ENCODE measurements around the gene KAZN.

The KAZN gene

DNA sequence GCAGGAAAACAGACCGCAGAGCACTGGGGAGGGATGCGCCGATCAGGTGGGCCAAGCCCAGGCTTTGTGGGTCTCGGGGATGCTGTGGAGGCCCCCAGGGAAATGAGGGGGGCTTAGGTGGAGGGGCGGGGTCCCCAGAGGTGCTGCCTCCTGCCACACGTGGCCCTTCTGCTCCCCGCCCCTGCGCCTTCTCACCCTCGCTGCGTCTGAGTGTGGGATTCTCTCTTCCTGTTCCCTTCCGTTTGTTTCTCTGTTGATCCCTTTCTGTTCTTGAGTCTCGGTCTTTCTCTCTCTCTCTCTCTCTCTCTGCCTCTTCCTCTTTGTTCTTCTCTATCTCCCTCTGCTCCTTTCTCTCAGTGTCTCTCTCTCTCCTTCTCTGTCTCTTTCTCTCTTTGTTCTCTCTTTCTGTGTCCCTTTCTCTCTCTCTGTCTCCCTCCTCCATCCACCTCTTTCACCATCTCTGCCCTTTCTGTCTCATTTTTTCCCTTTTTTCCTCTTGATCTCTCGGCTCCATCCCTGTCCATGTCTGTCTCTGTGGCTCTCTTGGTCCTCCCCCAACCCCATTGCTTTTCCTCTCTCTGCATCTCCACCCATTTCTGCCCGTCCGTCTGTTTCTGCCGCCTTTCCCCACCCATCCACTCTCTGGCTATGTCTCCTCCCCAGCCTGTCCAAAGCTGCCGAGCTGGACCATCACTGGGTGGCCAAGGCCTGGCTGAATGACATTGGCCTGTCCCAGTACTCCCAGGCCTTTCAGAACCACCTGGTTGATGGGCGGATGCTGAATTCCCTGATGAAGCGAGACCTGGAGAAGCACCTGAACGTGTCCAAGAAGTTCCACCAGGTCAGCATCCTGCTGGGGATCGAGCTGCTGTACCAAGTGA lies 502.6 kb downstream of the KAZN start:
- DNase-seq, result no peak

DNA sequence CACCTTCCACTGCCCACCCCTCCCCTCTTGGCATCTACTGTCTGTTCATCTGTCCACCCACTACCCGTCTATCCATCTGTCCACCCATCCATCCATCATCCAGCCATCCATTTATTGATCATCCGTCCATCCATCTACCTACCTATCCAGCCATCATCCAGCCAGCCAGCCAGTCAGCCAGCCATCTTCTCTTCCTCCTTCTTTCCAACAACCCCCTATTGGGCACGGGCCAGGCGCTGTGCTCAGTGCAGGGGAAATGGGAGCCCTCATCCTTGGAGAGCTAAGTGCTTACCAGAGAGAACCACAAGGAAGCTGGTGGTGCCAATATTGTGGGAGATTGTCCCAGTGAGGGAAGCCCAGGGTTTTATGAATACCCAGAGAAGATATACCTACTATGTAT lies 503.3 kb downstream of the KAZN start:
- DNase-seq, result no peak

DNA sequence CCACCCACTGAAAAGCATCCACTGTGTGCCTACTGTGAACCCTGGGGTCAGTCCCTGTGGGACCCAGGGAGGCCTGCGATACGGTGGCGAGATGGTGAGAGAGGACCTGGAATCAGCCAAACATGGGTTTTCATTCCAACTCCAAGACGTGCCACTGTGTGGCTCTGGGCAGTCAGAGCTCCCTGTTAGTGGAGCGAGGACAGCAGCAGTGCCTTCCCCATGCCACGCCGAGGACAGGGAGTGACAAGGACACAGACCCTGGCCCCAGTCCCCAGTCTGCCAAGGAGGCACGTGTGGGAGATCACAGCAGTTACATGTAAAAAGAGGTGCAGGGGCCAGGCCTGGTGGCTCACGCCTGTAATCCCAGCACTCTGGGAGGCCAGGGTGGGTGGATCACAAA lies 504.2 kb downstream of the KAZN start:
- no peak for DNase-seq

DNA sequence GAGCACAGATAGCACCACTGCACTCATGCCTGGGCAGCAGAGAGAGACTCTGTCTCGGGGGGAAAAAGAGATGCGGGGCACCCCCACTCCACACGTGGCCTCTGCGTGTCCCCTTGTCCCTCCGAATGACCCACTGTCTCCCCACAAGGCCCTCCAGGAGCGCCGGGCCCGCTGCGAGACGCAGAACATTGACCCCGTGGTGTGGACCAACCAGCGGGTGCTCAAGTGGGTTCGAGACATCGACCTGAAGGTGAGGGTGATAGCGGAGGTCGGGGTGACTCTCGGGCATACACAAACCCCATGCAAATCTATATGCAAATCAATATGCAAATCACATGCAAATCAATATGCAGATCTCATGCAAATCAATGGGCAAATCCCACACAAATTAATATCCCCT lies 504.7 kb downstream of the KAZN start:
- no peak for DNase-seq

DNA sequence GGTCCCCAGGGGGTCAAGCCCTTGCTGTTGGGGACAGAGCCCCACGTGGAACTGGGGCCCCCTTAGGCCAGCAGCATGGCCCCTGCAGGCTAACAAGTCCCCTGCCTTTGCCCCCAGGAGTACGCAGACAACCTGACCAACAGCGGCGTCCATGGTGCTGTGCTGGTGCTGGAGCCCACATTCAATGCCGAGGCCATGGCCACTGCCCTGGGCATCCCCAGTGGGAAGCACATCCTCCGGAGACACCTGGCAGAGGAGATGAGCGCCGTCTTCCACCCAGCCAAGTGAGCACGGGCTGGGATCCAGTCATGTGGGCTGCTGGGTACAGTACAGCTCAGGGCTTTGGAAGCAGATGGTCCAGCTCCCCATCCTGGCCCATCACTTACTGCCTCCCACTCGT lies 505.4 kb downstream of the KAZN start:
- DNase-seq, result no peak

DNA sequence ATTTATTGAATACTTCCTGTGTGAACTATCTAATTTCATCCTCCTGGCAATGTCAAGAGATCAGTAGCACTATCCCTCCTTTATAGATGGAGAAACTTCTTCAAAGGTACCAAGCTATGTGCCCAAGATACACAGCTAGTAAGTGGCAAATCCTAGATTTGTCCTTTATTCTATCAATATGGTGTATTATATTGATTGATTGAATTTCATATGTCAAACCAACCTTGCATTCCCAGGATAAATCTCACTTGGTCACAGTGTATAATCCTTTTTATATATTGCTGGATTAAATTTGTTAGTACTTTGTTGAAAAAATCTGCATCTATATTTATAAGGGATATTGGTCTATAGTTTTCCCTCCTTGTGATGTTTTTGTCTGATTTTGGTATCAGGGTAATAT lies 506.3 kb downstream of the KAZN start:
- no peak for DNase-seq

DNA sequence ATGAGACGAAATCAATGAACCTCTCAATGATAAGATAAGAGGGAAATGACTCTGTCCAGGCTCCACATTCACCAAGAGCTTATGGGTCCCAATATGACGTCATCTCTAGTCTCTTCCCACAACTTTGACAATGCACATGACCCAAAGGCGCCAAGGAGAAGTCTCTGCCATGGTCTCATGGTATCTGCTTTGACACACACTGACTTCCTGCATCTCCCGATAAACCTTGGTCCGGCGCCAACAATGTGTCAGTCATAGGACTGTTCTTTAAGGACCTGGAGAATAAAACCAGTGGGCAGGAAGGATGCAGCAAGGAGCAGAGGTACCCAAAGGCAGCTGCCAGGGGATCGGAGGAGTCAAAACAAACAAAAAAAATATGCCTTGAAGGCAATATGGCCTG lies 508.1 kb downstream of the KAZN start:
- DNase-seq, result no peak

DNA sequence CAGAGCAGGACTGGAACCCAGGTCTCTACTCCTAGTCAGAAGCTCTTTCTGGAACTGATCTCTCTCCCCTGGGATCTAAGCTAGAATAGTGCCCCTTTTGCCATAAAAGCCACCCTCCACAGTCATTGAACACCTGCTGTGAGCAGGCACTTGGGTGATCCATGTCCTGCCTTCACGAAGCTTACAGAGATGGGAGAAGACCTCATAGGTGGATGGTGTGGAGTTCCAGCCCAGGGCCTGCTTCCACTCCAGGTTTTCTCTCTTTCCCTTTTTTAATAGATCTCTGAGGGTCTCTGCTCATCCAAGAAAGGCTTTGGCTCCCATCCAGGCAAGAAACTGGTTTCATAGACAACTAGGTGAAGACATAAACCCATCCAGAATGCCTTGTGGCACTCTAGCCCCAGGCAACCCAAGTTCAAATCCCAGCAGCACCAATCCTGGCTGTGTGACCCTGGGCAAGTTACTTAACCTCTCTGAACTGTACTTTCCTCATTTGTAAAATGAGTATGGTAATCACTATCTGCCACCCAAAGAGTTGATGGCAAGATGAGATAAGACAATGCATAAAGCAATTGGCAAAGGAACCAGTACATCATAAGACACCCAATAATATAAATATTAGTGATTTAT lies 508.7 kb downstream of the KAZN start:
- DNase-seq, result no peak

DNA sequence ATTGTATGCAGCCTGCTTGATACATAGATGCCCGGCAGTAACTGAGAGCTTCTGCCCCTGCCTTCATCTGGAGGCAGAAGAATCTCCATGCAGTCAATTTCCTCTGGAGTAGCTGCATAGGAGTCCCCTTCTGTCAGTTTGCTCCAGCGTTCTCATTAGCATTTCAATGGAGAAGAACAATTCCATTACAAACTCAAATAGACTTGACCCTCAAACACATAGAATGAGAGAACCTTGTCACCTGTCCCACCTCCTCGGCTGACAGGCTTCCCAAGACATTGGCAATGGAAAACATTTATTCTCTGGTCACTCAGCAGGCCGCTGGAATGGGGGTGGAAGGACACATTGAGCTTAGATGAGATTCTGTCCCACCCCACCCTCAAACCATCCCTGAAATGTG lies 509.4 kb downstream of the KAZN start:
- DNase-seq, result no peak

DNA sequence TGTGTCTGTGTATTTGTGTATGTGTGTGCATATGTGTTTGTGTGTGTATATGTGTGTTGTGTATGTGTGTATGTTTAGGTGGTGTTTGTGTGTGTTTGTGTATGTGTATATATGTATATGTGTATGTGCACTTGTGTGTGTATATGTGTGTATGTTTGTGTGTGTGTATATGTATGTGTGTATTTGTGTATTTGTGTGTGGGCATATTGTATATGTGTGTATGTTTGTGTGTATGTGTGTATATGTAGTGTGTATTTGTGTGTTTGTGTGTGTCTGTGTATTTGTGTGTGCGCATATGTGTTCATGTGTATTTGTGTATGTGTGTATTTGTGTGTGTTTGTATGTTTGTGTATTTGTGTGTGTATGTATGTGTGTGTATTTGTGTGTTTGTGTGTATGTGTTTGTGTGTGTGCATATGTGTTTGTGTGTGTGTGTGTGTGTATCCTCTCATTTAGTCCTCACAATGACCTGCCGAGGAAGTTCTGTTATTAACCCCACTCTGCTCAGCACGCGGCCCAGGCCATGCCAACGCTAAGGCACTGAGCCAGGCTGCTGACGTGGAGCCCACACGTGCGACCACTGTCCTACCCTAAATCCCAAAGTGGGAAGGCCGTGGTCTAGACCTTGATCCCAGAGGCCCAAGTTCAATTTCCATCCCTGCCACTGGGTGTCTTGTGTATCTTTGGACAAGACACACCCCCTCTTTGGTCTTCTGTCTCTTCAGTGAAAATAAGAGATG lies 511.8 kb downstream of the KAZN start:
- no peak for DNase-seq

DNA sequence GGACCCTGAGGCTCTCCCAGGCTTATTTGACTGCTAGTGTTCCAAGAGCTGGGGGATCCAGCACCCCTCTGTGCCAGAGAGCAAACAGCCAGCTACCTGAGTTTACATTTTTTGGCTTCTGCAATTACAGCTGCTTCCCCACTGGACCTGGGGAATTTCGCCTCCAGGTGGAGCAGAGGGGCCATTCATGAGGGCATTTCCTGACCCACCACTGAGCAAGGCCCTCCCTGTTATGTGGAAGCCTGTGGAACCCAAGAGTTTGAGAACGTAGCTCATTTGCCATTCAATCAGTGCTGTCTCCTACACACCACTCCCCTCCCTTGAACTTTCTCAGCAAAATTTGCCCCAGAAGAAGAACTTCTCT lies 512.4 kb downstream of the KAZN start:
- no peak for DNase-seq

DNA sequence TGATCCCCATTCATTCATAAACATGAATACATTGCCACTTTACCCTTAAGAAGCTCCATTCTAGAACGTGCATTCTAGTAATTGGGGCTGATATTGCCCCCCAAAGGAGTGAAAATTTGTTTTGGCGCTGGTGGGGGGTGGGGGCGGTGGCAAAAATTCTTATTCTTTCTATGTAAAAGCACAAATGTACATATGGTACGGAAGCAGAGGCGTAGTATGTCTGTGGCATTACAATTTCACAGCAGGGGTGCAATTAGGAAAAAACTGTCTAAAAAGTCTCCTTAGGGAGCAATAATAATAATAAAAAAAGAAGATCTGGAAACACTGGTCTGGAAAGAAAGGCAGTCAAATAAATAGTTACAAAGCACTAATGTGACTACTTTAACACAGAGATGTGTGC lies 514.7 kb downstream of the KAZN start:
- no peak for DNase-seq

DNA sequence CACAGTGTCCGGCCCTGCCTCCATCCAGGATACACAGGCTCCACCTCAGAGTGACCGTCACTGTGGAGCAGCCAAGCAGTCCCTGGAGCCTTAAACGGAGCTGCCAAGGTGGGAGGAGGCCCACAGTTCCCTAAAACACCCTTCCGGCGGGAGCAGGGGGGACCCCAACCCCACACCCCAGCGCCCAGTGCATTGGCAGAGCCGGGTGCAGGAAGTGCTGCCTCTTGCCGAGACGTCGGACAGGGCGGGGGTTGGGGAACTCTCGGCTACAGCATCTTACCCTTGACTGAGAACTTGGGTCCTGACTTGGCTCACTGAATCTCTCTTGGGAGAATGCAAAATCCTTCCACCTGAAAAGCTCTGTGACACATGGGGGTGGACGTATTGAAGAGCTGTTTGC lies 516.4 kb downstream of the KAZN start:
- DNase-seq, result no peak

DNA sequence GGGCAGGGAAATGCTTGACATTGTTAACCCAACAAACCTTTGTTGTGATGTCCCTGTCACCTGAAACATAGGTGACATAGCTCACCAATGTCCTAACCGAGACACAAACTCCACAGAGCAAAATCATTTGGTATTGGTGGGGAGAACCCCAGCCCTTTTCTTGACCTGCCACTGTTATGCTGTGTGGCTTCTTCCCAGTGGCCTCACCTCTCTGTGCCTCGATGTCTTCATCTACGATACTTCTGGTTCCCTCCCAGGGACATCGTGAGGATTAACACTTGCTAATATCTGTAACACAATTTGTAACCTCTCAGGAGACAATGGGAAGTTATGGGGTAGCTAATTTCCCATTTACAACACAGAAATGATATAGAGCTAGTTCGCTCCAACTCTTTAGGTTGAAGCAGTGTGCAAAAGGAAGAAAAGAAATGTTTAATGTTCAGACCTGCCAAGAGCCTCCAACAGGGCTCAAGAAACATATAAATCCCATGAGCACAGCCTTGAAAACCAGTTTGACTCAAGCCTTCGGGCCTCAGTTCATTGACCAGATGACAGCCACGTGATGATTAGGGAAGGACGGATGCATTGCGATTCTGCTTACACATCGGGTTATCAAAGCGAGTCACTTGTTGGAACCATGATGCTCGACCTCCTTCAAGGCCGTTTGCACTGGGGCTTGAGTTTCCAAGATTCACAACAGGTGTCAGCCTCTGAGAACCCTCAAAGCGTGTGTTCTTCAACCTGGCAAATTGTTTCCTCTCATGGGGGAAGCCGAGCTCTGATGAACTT lies 517.3 kb downstream of the KAZN start:
- DNase-seq, result no peak

DNA sequence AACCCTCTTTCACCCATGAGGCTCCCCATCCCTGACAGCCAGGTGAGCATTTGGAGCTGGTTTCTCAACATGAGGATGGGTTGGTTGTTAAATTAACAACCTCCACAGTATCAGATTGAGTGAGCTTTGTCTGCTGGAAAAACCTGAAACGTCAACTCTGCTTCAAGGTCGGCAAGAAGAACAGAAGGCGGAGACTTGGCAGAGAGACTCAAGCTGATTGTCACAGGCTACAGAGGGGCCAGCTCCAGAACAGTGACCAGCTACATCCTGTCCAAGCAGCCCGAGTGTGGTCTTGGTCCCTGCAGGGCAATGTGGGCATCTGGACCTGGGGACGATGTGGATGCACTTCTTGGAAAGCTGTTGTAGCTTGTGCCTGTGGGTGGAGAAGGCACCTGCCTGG lies 518.5 kb downstream of the KAZN start:
- DNase-seq, result no peak

DNA sequence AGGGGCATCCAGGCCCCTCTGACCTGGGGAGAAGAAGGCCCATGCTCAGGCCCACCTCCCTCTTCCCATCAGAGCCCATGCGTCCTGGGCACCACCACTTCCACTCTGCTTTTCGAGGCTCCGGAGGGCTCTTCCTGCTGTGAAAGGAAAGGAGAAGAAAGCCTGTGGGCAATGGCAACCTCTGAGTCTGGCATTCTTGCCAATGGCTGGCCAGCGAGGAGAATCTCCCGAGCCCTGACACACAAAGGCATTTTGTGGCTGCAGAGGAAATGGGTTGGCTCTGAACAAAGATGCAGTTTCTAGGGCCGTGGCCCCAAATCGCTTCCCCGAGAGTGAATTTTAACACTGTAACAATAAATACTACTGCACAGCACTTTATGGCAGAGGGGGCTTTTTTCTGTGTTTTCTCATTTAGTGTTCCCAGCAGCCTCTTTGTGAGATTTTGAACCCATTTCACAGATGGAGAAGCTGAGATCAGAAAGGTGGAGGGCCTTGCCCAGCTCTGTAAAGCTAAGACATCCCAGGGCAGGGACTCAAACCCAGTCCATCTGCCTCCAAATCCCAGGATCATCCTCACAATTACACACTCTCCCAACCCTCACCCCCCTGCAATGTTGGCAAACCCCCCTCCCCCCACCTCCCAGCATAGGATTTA lies 519.3 kb downstream of the KAZN start:
- no peak for DNase-seq

DNA sequence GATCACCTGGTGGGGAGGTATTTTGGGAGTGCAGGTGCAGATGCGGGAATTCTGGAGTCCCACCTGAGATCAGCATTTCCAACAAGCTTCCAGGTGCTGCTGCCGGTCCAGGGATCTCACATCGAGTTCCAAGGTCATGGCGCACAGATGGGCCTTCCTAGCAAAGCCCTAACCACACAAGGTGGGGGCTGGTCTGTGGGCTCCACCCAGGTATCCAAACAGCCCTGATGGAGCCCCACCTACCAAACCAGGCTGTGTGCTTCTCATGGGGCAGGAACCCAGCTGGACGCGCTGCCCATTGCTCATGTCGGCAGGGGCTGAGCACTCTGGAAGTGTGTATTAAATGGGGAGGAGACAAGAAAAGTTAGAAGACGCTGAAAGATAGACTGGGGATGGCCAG lies 520.1 kb downstream of the KAZN start:
- DNase-seq, result no peak

DNA sequence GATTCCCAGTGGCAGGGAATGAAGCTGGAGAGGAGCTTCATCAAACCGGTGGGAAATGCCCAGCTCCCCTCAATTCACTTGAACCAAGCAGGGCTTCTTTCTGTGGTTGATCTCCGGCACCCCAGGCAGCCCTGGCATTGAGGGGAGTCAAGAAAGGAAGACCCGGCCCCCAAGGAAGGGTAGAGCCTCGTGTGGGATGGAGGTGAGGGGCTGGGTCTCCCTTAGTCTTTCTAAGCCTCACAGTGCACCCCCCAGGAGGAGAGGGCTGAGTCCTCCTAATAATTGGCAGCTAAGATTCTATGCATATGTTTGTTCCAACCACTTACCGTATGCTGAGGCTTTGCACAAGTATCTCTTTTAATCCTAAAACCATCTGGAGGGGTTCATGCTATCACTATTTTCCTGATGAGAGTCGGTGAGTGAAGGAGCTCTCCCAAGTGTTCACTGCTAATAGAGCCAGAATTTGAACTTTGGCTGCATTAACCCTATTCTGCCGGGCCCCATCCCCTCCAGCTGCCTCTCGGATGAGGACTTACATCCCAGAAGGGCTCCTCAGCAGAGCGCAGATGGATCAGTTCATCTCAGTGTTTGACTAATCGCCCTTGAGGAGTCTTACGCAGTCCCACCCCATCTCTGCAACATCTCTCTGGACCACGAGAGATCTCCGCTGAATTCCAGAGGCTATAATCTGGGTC lies 521.9 kb downstream of the KAZN start:
- no peak for DNase-seq

DNA sequence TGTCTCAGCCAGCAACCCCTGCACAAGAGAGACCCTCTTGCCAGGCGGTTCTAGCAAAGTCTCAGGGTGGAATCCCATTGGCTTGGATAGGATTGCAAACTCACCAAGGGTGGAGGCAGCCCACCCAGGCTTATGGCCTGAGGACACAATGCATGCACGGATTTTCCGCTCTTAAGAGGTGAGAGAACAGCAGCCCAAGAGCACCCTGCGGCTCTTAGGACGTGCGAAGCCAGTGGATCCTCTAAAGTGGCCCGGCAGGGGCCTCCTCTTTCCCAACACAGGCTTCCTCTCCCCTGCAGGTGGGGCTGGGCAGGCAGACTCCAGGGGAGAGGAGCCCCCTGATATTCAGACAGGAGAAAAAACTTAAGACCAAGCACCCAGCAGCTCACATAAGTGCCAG lies 523.8 kb downstream of the KAZN start:
- DNase-seq, result no peak

DNA sequence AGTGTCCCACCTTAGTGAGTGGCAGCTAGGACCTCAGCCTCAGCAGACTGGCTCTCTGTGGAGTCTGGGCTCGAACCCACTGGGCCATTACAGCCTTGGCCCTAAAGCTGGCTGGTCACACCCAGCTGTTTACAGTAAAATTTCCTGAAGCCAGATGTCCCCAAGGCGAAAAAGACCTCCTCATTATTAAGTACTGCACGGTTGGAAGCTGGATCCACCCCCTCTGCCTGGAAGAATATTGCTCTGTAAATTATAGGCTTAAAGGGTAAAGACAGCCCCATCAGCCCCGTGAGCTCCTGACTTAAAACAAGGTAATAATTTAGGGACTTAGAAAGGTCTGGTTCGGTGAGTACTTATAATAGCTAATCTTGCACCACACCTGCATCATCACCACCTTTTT lies 524.8 kb downstream of the KAZN start:
- DNase-seq, result no peak

DNA sequence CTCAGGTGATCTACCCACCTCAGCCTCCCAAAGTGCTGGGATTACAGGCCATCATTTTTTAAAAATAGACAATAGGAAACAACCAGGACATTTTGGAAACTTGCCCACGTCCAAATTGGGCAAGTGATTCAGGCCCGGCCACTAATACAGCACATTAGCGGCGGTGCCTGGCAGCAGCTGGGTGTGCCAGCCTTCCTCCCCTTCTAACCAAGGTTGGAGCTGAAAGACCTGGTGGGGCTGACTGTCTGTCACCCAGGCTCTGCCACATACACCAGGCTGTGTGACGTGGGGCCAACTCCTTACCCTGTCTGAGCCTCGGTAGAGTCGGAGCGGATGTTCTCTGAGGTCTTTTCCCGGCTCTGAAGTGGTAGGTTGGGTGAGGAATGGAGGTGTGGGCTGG lies 525.4 kb downstream of the KAZN start:
- no peak for DNase-seq

All from stimulated activated CD4-positive, alpha-beta T cell treated with anti-CD3 and anti-CD28 coated beads, Interleukin-15, amount 100 ng/mL, for 24 hours (primary cell).